Suprapubic skin (tissue), 4 donors: ENCODE data around the gene MAP7D2. TPM values are rescaled to one million over a fixed set of nuclear protein-coding genes. Genes with fewer than 3 reads are reported as not detected.

Experiments used
- DNase-seq, 2 donors: peaks; one replicate each; pipeline ENCODE4 v3.0.0-alpha.2; 2019; ENCODE audit warnings: low spot score in 2 of 2
- H3K27ac ChIP-seq: fragments of 200-600 bp; sonication (generic); one replicate; pipeline ENCODE4 v1.5.1; 2019
- H3K27me3 ChIP-seq: fragments of 200-600 bp; sonication (generic); one replicate; pipeline ENCODE4 v1.5.1; 2019
- H3K36me3 ChIP-seq: fragments of 200-600 bp; sonication (generic); one replicate; pipeline ENCODE4 v1.5.1; 2019
- H3K4me1 ChIP-seq: fragments of 200-600 bp; sonication (generic); one replicate; pipeline ENCODE4 v1.5.1; 2019
- H3K4me3 ChIP-seq: fragments of 200-600 bp; sonication (generic); one replicate; pipeline ENCODE4 v1.5.1; 2019; ENCODE audit warnings: mild to moderate bottlenecking
- H3K9me3 ChIP-seq: fragments of 200-600 bp; sonication (generic); one replicate; pipeline ENCODE4 v1.5.1; 2019
- CTCF ChIP-seq, 2 donors: fragments of 200-600 bp in 1 of 2; fragments of 450-650 bp in 1 of 2; sonication (generic) in 1 of 2; IDR thresholded peaks; one replicate each; pipeline ENCODE4 v1.5.1; 2016 to 2019; ENCODE audit warnings: antibody characterized with exemption in 2 of 2, mild to moderate bottlenecking in 1 of 2, moderate library complexity in 1 of 2
- EP300 ChIP-seq: sonication (generic); formaldehyde crosslinking; IDR thresholded peaks from one replicate; pipeline ENCODE4 v1.6.1; 2017; ENCODE audit warnings: antibody characterized with exemption
- POLR2A ChIP-seq, 2 donors: fragments of 450-650 bp; IDR thresholded peaks; one replicate each; pipeline ENCODE4 v1.6.1; 2017; ENCODE audit warnings: antibody characterized with exemption in 2 of 2, mild to moderate bottlenecking in 2 of 2, moderate library complexity in 2 of 2
- POLR2AphosphoS5 ChIP-seq, 3 donors: sonication (generic); formaldehyde crosslinking; IDR thresholded peaks; one replicate each; pipeline ENCODE4 v1.6.1; 2017; ENCODE audit warnings: antibody characterized with exemption in 3 of 3
- WGBS: methylation state at CpG from one replicate; pipeline ENCODE4 v1.1.5; 2018; 5-methylcytosine and 5-hydroxymethylcytosine counted together
- total RNA-seq, 4 donors: library from RNA; depleted of rRNA; stranded (reverse); fragments of >200 nt; gene quantifications; one replicate each; pipeline ENCODE4 v1.1.0, GENCODE V29; 2016

Gene MAP7D2
- total RNA-seq, 4 donors from 2014 or later: 0.78 to 6.3 (median 1.4) TPM; not detected in 1

DNA sequence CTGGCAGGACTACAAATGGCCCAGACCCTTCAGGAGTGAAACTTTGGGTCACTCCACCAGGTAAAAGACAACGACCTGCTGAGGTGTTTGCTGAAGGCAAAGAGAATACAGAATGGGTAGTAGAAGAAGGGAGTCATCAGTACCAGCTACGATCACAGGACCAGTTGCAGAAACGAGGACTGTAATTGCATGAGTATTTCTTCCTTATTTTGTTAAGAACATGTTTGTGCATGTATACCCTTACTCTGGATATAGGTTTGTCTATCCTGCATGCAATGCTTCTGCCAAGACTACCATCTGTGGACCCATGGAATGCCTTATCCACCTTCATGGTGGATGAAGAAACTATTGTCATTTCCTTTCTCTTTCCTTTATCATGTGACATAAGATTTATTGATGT, 77.7 kb downstream of the MAP7D2 start:
- TF ChIP-seq EP300: no peak
- TF ChIP-seq POLR2A (IDR thresholded peaks at IDR 0.05): no peak
- no peak for TF ChIP-seq CTCF (IDR thresholded peaks at IDR 0.05)
- TF ChIP-seq POLR2AphosphoS5 (IDR thresholded peaks at IDR 0.05): no peak
- Histone ChIP-seq H3K4me1 (no peaks in the 10 kb centered on the region), H3K9me3 (no peaks in the 10 kb centered on the region), H3K27me3 (no peaks in the 10 kb centered on the region), H3K36me3 (no peaks in the 10 kb centered on the region), H3K4me3 (no peak overlapping the region), H3K27ac (no peak overlapping the region)
- 74% methylated on average over 3 of the region's 3 CpGs for WGBS
- no peak for DNase-seq

- Histone ChIP-seq H3K4me3 (no peak overlapping the region), H3K36me3 (no peaks in the 10 kb centered on the region), H3K9me3 (no peaks in the 10 kb centered on the region), H3K27ac (no peak overlapping the region), H3K27me3 (no peaks in the 10 kb centered on the region), H3K4me1 (no peaks in the 10 kb centered on the region)
- TF ChIP-seq POLR2A (IDR thresholded peaks at IDR 0.05) (no peak), POLR2AphosphoS5 (IDR thresholded peaks at IDR 0.05) (no peak), CTCF (IDR thresholded peaks at IDR 0.05) (no peak), EP300 (no peak)
- 93% methylated on average over 3 of the region's 6 CpGs for WGBS
- no peak for DNase-seq
These were observed 79.5 kb downstream of the MAP7D2 start for GRCh38 chrX:20037186-20037585.

DNA sequence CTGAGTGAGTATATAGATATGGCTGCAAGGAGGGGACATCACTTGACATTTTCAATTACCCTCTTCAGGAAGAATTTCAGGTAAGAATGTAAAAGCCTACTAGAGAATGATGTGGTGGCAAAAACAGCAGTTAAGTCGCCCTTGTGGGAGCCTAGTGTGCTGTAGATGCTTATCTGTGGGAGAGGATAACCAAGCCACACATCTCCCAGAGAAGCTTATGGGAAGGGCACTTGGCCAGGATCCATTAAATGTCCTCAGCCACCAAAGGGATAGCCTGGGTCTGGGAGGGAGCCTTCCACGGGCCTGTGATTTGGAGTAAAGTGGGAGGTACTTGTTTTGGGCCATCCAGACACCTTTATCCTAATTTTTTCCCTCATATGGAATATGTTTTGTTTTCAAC, 84.5 kb downstream of the MAP7D2 start:
- no peaks in the 10 kb centered on the region for H3K9me3 ChIP-seq
- no peaks in the 10 kb centered on the region for H3K4me1 ChIP-seq
- H3K27ac ChIP-seq: no peak overlapping the region
- H3K36me3 ChIP-seq: no peaks in the 10 kb centered on the region
- H3K4me3 ChIP-seq: no peak overlapping the region
- 70% methylated on average over 2 of the region's 2 CpGs for WGBS
- DNase-seq: no peak
- H3K27me3 ChIP-seq: no peaks in the 10 kb centered on the region
- TF ChIP-seq POLR2AphosphoS5 (IDR thresholded peaks at IDR 0.05): no peak
- no peak for TF ChIP-seq POLR2A (IDR thresholded peaks at IDR 0.05)
- TF ChIP-seq EP300: no peak
- TF ChIP-seq CTCF (IDR thresholded peaks at IDR 0.05): no peak

DNA sequence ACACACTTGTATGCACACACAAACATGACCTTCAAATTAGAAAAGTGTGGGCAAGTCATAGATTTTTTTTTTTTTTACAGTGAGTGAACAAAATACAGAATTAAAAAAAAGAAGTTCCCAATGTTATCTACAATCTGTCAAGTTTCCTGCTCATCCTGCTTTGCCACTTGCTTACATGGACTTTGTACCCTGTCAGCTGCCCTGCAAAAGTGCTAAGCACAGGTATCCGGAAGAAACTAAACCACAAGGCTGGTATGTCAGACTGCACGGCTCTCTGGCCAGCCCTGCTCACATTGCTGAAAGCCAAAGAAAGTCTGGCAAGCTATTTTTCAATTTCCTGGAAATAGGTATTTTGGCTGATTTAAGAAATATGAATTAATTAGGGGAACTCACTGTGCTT, 87.0 kb downstream of the MAP7D2 start:
- no peaks in the 10 kb centered on the region for H3K4me1 ChIP-seq
- H3K27me3 ChIP-seq: no peaks in the 10 kb centered on the region
- WGBS: 52% methylated on average over 2 of the region's 2 CpGs
- H3K36me3 ChIP-seq: no peaks in the 10 kb centered on the region
- no peak overlapping the region for H3K27ac ChIP-seq
- no peak for TF ChIP-seq POLR2A (IDR thresholded peaks at IDR 0.05)
- no peak for TF ChIP-seq EP300
- no peak for TF ChIP-seq CTCF (IDR thresholded peaks at IDR 0.05)
- TF ChIP-seq POLR2AphosphoS5 (IDR thresholded peaks at IDR 0.05): no peak
- DNase-seq: no peak
- no peak overlapping the region for H3K4me3 ChIP-seq
- H3K9me3 ChIP-seq: no peaks in the 10 kb centered on the region

- H3K4me3 ChIP-seq: no peak overlapping the region
- H3K36me3 ChIP-seq: no peaks in the 10 kb centered on the region
- H3K27ac ChIP-seq: no peak overlapping the region
- no peaks in the 10 kb centered on the region for H3K27me3 ChIP-seq
- H3K4me1 ChIP-seq: no peaks in the 10 kb centered on the region
- TF ChIP-seq EP300 (no peak), CTCF (IDR thresholded peaks at IDR 0.05) (no peak), POLR2A (IDR thresholded peaks at IDR 0.05) (no peak), POLR2AphosphoS5 (IDR thresholded peaks at IDR 0.05) (no peak)
- H3K9me3 ChIP-seq: no peaks in the 10 kb centered on the region
- DNase-seq: no peak
- 85% methylated on average over 8 of the region's 8 CpGs for WGBS
These were observed 88.1 kb downstream of the MAP7D2 start for GRCh38 chrX:20028588-20028987.
